Activated B cell treated with CpG ODN at 0.5 μM for 24 hours (primary cell): ENCODE measurements around the gene RIMBP2. TPM values are rescaled to one million over a fixed set of nuclear protein-coding genes. Genes with fewer than 3 reads are reported as not detected.

ENCODE experiments used
- ATAC-seq: fragments of 200-7000 bp; cut with Tn5 transposase; one replicate; pipeline ENCODE4 v1.10.0; 2021; ENCODE audit warnings: low read depth, mild to moderate bottlenecking, moderate library complexity
- CTCF ChIA-PET: fragments of 350-600 bp; sonication (Branson Sonifier 250); formaldehyde crosslinking; loops from one replicate; lab custom pipeline; 2021; ENCODE audit warnings: antibody characterized with exemption; lab: Charles Lee
- POLR2A ChIA-PET: fragments of 350-600 bp; sonication (Branson Sonifier 250); formaldehyde crosslinking; loops from one replicate; lab custom pipeline; 2021; ENCODE audit warnings: antibody characterized with exemption; lab: Charles Lee
- DNase-seq: peaks from one replicate; pipeline ENCODE4 v3.0.0; 2022
- H3K27ac Mint-ChIP-seq: one replicate; pipeline ENCODE4 v1.8.0; 2020; ENCODE audit warnings: mixed read lengths
- H3K27me3 Mint-ChIP-seq: one replicate; pipeline ENCODE4 v1.8.0; 2021; ENCODE audit warnings: mixed read lengths
- H3K36me3 Mint-ChIP-seq: one replicate; pipeline ENCODE4 v1.8.0; 2021; ENCODE audit warnings: low read depth, mixed read lengths
- H3K4me1 Mint-ChIP-seq: one replicate; pipeline ENCODE4 v1.8.0; 2021; ENCODE audit warnings: mixed read lengths
- H3K4me3 Mint-ChIP-seq: one replicate; pipeline ENCODE4 v1.8.0; 2020; ENCODE audit warnings: mild to moderate bottlenecking, mixed read lengths
- H3K9me3 Mint-ChIP-seq: one replicate; pipeline ENCODE4 v1.8.0; 2020; ENCODE audit warnings: mixed read lengths
- intact Hi-C: fragments of 100-400 bp; cut with micrococcal nuclease; formaldehyde crosslinking; loops from one replicate; pipeline ENCODE4 v1.15.1; 2024
- total RNA-seq: library from RNA; stranded (reverse); gene quantifications from 2 replicates; pipeline ENCODE4 v1.2.3, GENCODE V29; 2022
- TF ChIP-seq, protein P1 (sequence below): fragments of 200-600 bp; IDR thresholded peaks from one replicate; pipeline ENCODE4 v1.8.0; 2022; ENCODE audit warnings: antibody characterized with exemption, mild to moderate bottlenecking

Gene RIMBP2
- total RNA-seq, 1 donor from 2014 or later = not detected

- no peak overlapping the region for H3K4me3 Mint-ChIP-seq
- no peak for ATAC-seq
- H3K4me1 Mint-ChIP-seq = no peaks in the 10 kb centered on the region
- peaks cover 3% of the 10 kb centered on the region for H3K9me3 Mint-ChIP-seq
- ChIA-PET CTCF (no interaction called here), POLR2A (no interaction called here)
- DNase-seq = no peak
- no peaks in the 10 kb centered on the region for H3K27me3 Mint-ChIP-seq
- H3K36me3 Mint-ChIP-seq = no peaks in the 10 kb centered on the region
- no peak overlapping the region for H3K27ac Mint-ChIP-seq
- intact Hi-C loops = no loop called here
- TF ChIP-seq, protein P1, sequence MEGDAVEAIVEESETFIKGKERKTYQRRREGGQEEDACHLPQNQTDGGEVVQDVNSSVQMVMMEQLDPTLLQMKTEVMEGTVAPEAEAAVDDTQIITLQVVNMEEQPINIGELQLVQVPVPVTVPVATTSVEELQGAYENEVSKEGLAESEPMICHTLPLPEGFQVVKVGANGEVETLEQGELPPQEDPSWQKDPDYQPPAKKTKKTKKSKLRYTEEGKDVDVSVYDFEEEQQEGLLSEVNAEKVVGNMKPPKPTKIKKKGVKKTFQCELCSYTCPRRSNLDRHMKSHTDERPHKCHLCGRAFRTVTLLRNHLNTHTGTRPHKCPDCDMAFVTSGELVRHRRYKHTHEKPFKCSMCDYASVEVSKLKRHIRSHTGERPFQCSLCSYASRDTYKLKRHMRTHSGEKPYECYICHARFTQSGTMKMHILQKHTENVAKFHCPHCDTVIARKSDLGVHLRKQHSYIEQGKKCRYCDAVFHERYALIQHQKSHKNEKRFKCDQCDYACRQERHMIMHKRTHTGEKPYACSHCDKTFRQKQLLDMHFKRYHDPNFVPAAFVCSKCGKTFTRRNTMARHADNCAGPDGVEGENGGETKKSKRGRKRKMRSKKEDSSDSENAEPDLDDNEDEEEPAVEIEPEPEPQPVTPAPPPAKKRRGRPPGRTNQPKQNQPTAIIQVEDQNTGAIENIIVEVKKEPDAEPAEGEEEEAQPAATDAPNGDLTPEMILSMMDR = no peak
These were observed 90.9 kb downstream of the RIMBP2 start for GRCh38 chr12:130625201-130625600.

- DNase-seq (no peak), ATAC-seq (no peak)
- Mint-ChIP-seq H3K9me3 (peaks cover 3% of the 10 kb centered on the region), H3K27ac (no peak overlapping the region), H3K36me3 (no peaks in the 10 kb centered on the region), H3K4me3 (no peak overlapping the region), H3K27me3 (no peaks in the 10 kb centered on the region), H3K4me1 (no peaks in the 10 kb centered on the region)
- POLR2A ChIA-PET = no interaction called here
- TF ChIP-seq, protein P1 = no peak
- intact Hi-C loops = no loop called here
- CTCF ChIA-PET = no interaction called here
These were observed 93.3 kb downstream of the RIMBP2 start for GRCh38 chr12:130622803-130623202.

- Mint-ChIP-seq H3K36me3 (no peaks in the 10 kb centered on the region), H3K4me3 (no peak overlapping the region), H3K27me3 (no peaks in the 10 kb centered on the region), H3K27ac (no peak overlapping the region), H3K9me3 (peaks cover 3% of the 10 kb centered on the region), H3K4me1 (no peaks in the 10 kb centered on the region)
- DNase-seq = no peak
- ChIA-PET POLR2A (no interaction called here), CTCF (no interaction called here)
- TF ChIP-seq, protein P1 = no peak
- intact Hi-C loops = no loop called here
- ATAC-seq = no peak
These were observed 94.3 kb downstream of the RIMBP2 start for GRCh38 chr12:130621696-130622298.

DNA sequence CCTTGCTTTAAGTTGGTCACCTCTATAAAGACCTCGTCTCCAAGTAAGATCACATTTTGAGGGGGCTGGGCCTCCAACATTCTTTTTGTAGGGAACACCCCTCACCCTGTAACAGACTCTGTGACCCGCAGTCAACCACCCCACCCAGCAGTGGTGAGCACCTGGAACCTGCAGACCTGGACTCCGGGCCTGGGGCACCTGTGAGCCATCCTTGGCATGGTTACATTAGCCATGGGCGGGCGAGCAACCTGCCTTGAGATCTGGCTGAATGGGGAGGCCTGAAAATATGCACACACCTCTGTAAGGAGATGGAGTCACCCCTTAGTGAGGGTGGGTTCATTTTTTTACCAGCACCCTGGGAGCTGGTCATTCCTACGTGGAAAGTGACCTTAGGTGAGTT is 95.3 kb downstream of the RIMBP2 start:
- H3K9me3 Mint-ChIP-seq = peaks cover 3% of the 10 kb centered on the region
- H3K4me3 Mint-ChIP-seq = no peak overlapping the region
- TF ChIP-seq, protein P1 = no peak
- ATAC-seq (no peak), DNase-seq (no peak)
- H3K36me3 Mint-ChIP-seq = no peaks in the 10 kb centered on the region
- no peaks in the 10 kb centered on the region for H3K27me3 Mint-ChIP-seq
- intact Hi-C loops = no loop called here
- no peaks in the 10 kb centered on the region for H3K4me1 Mint-ChIP-seq
- ChIA-PET CTCF (no interaction called here), POLR2A (no interaction called here)
- H3K27ac Mint-ChIP-seq = no peak overlapping the region

DNA sequence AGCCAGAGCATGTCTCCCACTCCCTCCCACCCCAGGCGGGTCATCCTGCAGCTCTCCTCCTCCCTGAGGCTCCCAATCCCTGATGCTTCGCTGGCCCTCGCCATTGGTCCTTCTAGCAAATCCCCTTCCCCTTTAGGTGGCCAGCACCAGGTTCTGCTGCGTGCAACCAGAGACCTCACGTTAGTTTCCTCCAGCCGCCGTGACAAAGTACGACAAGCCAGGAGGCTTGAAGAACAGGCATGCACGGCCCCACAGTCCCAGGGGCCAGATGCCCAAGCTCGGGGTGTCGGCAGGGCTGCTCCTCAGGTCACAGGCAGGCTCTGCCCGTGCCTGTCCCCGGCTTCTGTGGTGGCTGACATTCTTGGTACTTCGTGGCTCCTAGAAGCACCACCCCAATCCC is 95.8 kb downstream of the RIMBP2 start:
- intact Hi-C loops = no loop called here
- TF ChIP-seq, protein P1 = no peak
- CTCF ChIA-PET = no interaction called here
- Mint-ChIP-seq H3K27ac (no peak overlapping the region), H3K36me3 (no peaks in the 10 kb centered on the region), H3K4me3 (no peak overlapping the region), H3K4me1 (no peaks in the 10 kb centered on the region), H3K27me3 (no peaks in the 10 kb centered on the region), H3K9me3 (peaks cover 3% of the 10 kb centered on the region)
- ATAC-seq (no peak), DNase-seq (no peak)
- POLR2A ChIA-PET = no interaction called here
